ENCODE measurements around the gene PRKD1.

- TF ChIP-seq CTCF (IDR thresholded peaks at IDR 0.05) (no peak), POLR2A (IDR thresholded peaks at IDR 0.05) (no peak)
Observed at GRCh38 chr14:29755311-29756018, 172.2 kb downstream of the PRKD1 start.
